ENCODE results near the gene INSR.
"Not testable (repeated sequence)": the region's sequence is repeated elsewhere in the genome, so short reads cannot be mapped to it uniquely, and the experiment has no call there.

The INSR gene

GRCh38 chr19:7078008-7078407, 216.2 kb downstream of the INSR start:
- Mint-ChIP-seq H3K36me3 (ENCODE audit: low read depth) (peaks cover 99% of the 10 kb centered on the region), H3K9me3 (peaks cover 48% of the 10 kb centered on the region), H3K4me1 (ENCODE audit: low read depth) (peaks cover 3% of the 10 kb centered on the region), H3K27ac (no peak overlapping the region), H3K4me3 (no peak overlapping the region), H3K27me3 (no peaks in the 10 kb centered on the region)
- DNase-seq = no peak

- no peak overlapping the region for H3K4me3 Mint-ChIP-seq
- DNase-seq = no peak
- peaks cover 13% of the 10 kb centered on the region for H3K4me1 Mint-ChIP-seq (ENCODE audit: low read depth)
- peaks cover 94% of the 10 kb centered on the region for H3K36me3 Mint-ChIP-seq (ENCODE audit: low read depth)
- peaks cover 36% of the 10 kb centered on the region for H3K9me3 Mint-ChIP-seq
- no peak overlapping the region for H3K27ac Mint-ChIP-seq
- H3K27me3 Mint-ChIP-seq = no peaks in the 10 kb centered on the region
Observed at GRCh38 chr19:7076151-7076550, 218.1 kb downstream of the INSR start.

DNA sequence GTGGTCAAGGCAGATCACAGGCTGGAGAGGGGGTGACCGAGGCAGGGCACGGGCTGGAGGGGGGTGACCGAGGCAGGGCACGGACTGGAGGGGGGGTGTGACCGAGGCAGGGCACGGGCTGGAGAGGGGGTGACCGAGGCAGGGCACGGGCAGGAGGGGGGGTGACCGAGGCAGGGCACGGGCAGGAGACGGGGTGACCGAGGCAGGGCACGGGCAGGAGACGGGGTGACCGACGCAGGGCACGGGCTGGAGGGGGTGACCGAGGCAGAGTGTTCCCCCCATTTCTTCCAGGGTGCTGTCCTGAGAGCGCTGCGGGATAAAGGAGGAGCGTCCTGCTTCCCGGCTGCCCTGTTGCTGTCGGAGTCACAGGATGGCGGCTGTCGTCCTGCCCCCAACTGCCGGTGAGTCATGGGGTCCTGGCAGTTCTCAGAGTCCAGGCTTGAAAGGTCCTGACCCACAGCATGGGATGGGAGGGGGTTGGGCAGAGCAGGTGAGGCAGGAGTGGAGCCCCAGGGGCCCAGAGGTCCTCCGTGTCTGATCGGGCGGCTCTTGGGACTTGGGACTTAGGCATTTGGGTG, 219.4 kb downstream of the INSR start:
- H3K36me3 Mint-ChIP-seq (ENCODE audit: low read depth) = peaks cover 94% of the 10 kb centered on the region
- no peak overlapping the region for H3K27ac Mint-ChIP-seq
- DNase-seq = no peak
- H3K27me3 Mint-ChIP-seq = no peaks in the 10 kb centered on the region
- H3K4me3 Mint-ChIP-seq = no peak overlapping the region
- peaks cover 27% of the 10 kb centered on the region for H3K9me3 Mint-ChIP-seq
- peaks cover 24% of the 10 kb centered on the region for H3K4me1 Mint-ChIP-seq (ENCODE audit: low read depth)

- peaks cover 79% of the 10 kb centered on the region for H3K36me3 Mint-ChIP-seq (ENCODE audit: low read depth)
- H3K27ac Mint-ChIP-seq = no peak overlapping the region
- no peak for DNase-seq
Observed at GRCh38 chr19:7072541-7072940, 221.7 kb downstream of the INSR start.

DNA sequence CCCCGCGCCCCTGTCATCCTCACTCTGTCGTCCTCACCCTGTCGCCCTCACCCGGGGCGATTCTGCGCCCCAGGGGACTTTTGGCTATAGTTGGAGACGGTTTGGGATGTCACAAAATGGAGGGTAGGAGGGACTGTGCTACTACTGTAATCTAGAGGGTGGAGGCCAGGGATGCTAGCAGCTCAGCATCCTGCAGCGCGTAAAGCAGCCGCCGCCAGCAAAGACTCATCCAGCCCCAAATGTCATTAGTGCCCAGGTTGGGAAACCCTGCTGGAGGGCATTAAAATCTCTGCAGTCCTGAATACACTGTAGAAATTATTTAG, 224.3 kb downstream of the INSR start:
- Mint-ChIP-seq H3K27me3 (no peaks in the 10 kb centered on the region), H3K36me3 (ENCODE audit: low read depth) (peaks cover 52% of the 10 kb centered on the region)

More at GRCh38 chr19:7072541-7072940, 221.7 kb downstream of the INSR start:
- H3K27me3 Mint-ChIP-seq = no peaks in the 10 kb centered on the region
- peaks cover 10% of the 10 kb centered on the region for H3K9me3 Mint-ChIP-seq
- peak overlapping the region; percentile 19 for H3K4me3 Mint-ChIP-seq
- peaks cover 29% of the 10 kb centered on the region for H3K4me1 Mint-ChIP-seq (ENCODE audit: low read depth)

GRCh38 chr19:7069042-7069903, 224.9 kb downstream of the INSR start, which contains the start of gene ZNF557:
TSS of gene ZNF557 (plus strand) at chr19:7069703. CDS start at chr19:7075075, 5,372 bp downstream.
- DNase-seq = peak; percentile 98
- Mint-ChIP-seq H3K27ac (peak within 1 kb of the TSS; percentile 97), H3K27me3 (no peaks in the 10 kb centered on the region), H3K9me3 (no peaks in the 10 kb centered on the region), H3K4me3 (peak within 1 kb of the TSS; percentile 96), H3K4me1 (ENCODE audit: low read depth) (peaks cover 29% of the 10 kb centered on the region), H3K36me3 (ENCODE audit: low read depth) (peaks cover 46% of the 10 kb centered on the region)

More for the DNA sequence above, 224.3 kb downstream of the INSR start:
- Mint-ChIP-seq H3K4me3 (peak overlapping the region; percentile 96), H3K27ac (peak overlapping the region; percentile 97), H3K9me3 (no peaks in the 10 kb centered on the region), H3K4me1 (ENCODE audit: low read depth) (peaks cover 29% of the 10 kb centered on the region)
- DNase-seq = no peak

GRCh38 chr19:7068599-7068998, 225.6 kb downstream of the INSR start:
- DNase-seq = no peak
- peak overlapping the region; percentile 97 for H3K27ac Mint-ChIP-seq
- no peaks in the 10 kb centered on the region for H3K9me3 Mint-ChIP-seq
- H3K36me3 Mint-ChIP-seq (ENCODE audit: low read depth) = peaks cover 39% of the 10 kb centered on the region
- H3K27me3 Mint-ChIP-seq = no peaks in the 10 kb centered on the region
- peaks cover 29% of the 10 kb centered on the region for H3K4me1 Mint-ChIP-seq (ENCODE audit: low read depth)
- H3K4me3 Mint-ChIP-seq = peak overlapping the region; percentile 96

DNA sequence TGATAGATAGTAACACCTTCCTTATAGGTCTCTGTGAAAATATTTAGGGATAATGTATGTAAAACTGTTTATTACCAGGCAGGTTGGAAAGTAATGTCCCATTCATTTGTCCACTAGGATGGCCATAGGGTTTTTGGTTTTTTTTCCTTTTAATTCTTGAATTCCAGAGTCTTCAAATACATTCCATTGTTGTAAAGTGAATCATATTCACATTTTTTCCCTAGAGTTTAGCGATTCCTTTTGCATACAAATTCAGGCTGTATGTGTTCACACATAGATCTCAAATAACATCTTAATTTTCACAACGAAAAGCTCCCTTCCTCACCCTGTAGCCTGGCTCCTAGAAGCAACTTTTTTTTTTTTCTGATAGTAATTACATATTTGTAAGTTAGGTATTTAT, 226.5 kb downstream of the INSR start:
- no peak overlapping the region for H3K27ac Mint-ChIP-seq
- peaks cover 32% of the 10 kb centered on the region for H3K36me3 Mint-ChIP-seq (ENCODE audit: low read depth)
- DNase-seq = no peak
- H3K4me3 Mint-ChIP-seq = no peak overlapping the region
- H3K9me3 Mint-ChIP-seq = no peaks in the 10 kb centered on the region
- H3K27me3 Mint-ChIP-seq = no peaks in the 10 kb centered on the region
- peaks cover 27% of the 10 kb centered on the region for H3K4me1 Mint-ChIP-seq (ENCODE audit: low read depth)

DNA sequence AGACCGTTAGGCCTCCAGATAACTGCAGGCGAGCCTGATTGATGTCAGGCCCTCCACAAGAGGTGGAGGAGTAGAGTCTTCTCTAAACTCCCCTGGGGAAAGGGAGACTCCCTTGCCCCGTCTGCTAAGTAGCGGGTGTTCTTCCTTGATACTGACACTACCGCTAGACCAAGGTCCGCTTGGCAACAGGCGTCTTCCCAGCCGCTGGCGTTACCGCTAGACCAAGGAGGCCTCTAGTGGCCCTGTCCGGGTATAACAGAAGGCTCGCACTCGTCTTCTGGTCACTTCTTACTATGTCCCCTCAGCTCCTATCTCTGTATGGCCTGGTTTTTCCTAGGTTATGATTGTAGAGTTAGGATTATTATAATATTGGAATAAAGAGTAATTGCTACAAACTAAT, 227.1 kb downstream of the INSR start:
- Mint-ChIP-seq H3K4me1 (ENCODE audit: low read depth) (peaks cover 23% of the 10 kb centered on the region), H3K36me3 (ENCODE audit: low read depth) (peaks cover 26% of the 10 kb centered on the region)
- DNase-seq = not testable (repeated sequence)

DNA sequence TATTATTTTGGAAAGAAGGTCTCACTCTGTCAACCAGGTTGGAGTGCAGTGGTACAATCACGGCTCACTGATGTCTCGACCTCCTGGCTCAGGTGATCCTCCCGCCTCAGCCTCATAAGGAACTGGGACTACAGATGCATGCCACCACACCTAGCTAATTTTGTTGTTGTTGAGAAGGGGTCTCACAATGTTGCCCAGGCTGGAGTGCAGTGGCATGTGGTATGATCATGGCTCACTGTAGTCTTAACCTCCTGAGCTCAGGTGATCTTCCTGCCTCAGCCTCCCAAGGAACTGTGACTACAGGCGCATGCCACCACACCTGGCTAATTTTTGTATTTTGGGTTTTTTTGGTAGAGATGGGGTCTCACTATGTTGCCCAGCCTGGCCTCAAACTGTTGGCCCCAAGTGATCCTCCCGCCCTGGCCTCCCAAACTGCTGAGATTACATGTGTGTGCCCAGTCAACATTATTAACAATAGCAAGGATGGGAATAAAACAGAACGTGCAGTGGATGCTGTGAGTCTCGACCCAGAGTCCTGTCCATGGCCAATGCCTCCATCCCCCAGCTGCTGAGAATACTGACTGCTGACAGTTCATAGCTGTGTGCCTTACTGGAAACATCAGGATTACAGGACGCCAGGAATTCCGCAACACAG, 230.3 kb downstream of the INSR start:
- H3K4me1 Mint-ChIP-seq (ENCODE audit: low read depth) = peaks cover 5% of the 10 kb centered on the region
- no peaks in the 10 kb centered on the region for H3K36me3 Mint-ChIP-seq (ENCODE audit: low read depth)
- no peak for DNase-seq
- no peaks in the 10 kb centered on the region for H3K27me3 Mint-ChIP-seq
- no peak overlapping the region for H3K4me3 Mint-ChIP-seq
- H3K27ac Mint-ChIP-seq = no peak overlapping the region
- H3K9me3 Mint-ChIP-seq = no peaks in the 10 kb centered on the region

More for the DNA sequence above, 227.1 kb downstream of the INSR start:
- not testable (repeated sequence) for H3K27ac Mint-ChIP-seq, H3K9me3 Mint-ChIP-seq, H3K27me3 Mint-ChIP-seq, H3K4me3 Mint-ChIP-seq

DNA sequence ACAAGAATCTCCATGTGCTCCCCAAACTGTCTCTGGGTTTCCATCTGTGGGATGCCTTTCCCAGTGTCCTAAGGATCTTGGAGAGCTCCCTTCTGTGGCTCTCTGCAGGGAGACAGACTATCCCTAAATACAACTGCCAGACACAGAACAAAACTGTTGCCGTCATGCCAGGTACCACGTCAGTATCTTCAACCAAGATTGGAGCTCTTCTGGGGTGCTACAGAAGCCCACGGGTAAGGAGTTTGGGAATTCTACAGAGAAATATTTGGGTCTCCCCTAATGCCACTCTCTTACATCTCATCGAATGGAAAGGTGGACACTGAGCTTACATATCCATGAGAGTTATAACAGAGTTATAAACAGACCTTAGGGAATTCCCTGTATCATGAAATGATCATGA, 230.9 kb downstream of the INSR start:
- no peak for DNase-seq
- no peak overlapping the region for H3K4me3 Mint-ChIP-seq
- H3K27ac Mint-ChIP-seq = no peak overlapping the region
- H3K4me1 Mint-ChIP-seq (ENCODE audit: low read depth) = peaks cover under 1% of the 10 kb centered on the region
- no peaks in the 10 kb centered on the region for H3K9me3 Mint-ChIP-seq
- H3K27me3 Mint-ChIP-seq = no peaks in the 10 kb centered on the region
- no peaks in the 10 kb centered on the region for H3K36me3 Mint-ChIP-seq (ENCODE audit: low read depth)

Measured in activated T-cell treated with anti-CD3 and anti-CD28 coated beads, Interleukin-2, amount 50 U/mL, for 24 hours (primary cell).